HG02884 (cell line): ENCODE data around the gene RNF149.
"Not testable (repeated sequence)": the region's sequence is repeated elsewhere in the genome, so short reads cannot be mapped to it uniquely, and the experiment has no call there.

Source experiments
- ATAC-seq: cut with Tn5 transposase; IDR thresholded peaks from one replicate; pipeline ENCODE4 v1.9.1; 2021; ENCODE audit warnings: mild to moderate bottlenecking, moderate library complexity; ENCODE audit not compliant: unreplicated experiment

Gene RNF149

GRCh38 chr2:101331202-101331601 lies 22.7 kb upstream of the RNF149 start:
- ATAC-seq: no peak

GRCh38 chr2:101330253-101330933 lies 21.9 kb upstream of the RNF149 start:
- no peak for ATAC-seq

GRCh38 chr2:101329026-101329425 lies 20.5 kb upstream of the RNF149 start:
- ATAC-seq: no peak

GRCh38 chr2:101328474-101329007 lies 20.0 kb upstream of the RNF149 start:
- no peak for ATAC-seq

- no peak for ATAC-seq
Measured at GRCh38 chr2:101327863-101328394, 19.4 kb upstream of the RNF149 start.

GRCh38 chr2:101325425-101325824 lies 16.9 kb upstream of the RNF149 start:
- no peak for ATAC-seq

GRCh38 chr2:101316568-101316967 lies 8.1 kb upstream of the RNF149 start:
- ATAC-seq: not testable (repeated sequence)

GRCh38 chr2:101311696-101312017 lies 3.2 kb upstream of the RNF149 start:
- no peak for ATAC-seq

- ATAC-seq: no peak
Measured at GRCh38 chr2:101310834-101311695, 2.6 kb upstream of the RNF149 start.

- ATAC-seq: no peak
Measured at GRCh38 chr2:101310090-101310833, 1.8 kb upstream of the RNF149 start.

- ATAC-seq: peak; percentile 14
Measured at GRCh38 chr2:101307950-101308431, 510 bp downstream of the RNF149 start.

GRCh38 chr2:101307503-101307902 lies 998 bp downstream of the RNF149 start:
- ATAC-seq: no peak

GRCh38 chr2:101306410-101306809 lies 2.1 kb downstream of the RNF149 start:
- peak; percentile 9 for ATAC-seq

- no peak for ATAC-seq
Measured at GRCh38 chr2:101305492-101306078, 2.9 kb downstream of the RNF149 start.

GRCh38 chr2:101305035-101305434 lies 3.5 kb downstream of the RNF149 start:
- ATAC-seq: no peak

GRCh38 chr2:101303688-101304087 lies 4.8 kb downstream of the RNF149 start:
- ATAC-seq: no peak

- ATAC-seq: no peak
Measured at GRCh38 chr2:101302016-101302415, 6.5 kb downstream of the RNF149 start.

GRCh38 chr2:101300836-101301235 lies 7.7 kb downstream of the RNF149 start:
- no peak for ATAC-seq

GRCh38 chr2:101300164-101300563 lies 8.3 kb downstream of the RNF149 start:
- ATAC-seq: no peak

GRCh38 chr2:101299604-101300003 lies 8.9 kb downstream of the RNF149 start:
- ATAC-seq: no peak

- ATAC-seq: no peak
Measured at GRCh38 chr2:101297383-101297782, 11.1 kb downstream of the RNF149 start.
